Measurements from ENCODE around the gene YPEL1.

- no peak for TF ChIP-seq RAD21 (CRISPR knock-in tag; IDR thresholded peaks at IDR 0.05)
- no peak for TF ChIP-seq ELF3 (CRISPR knock-in tag; IDR thresholded peaks at IDR 0.05)
- TF ChIP-seq NFE2L2 (IDR thresholded peaks at IDR 0.05; ENCODE audit: low read length) = no peak
- no peak for TF ChIP-seq ZNF296 (CRISPR knock-in tag; conservative IDR thresholded peaks at IDR 0.05)
- TF ChIP-seq NR3C1 (CRISPR knock-in tag; IDR thresholded peaks at IDR 0.05) = no peak
- no peak for TF ChIP-seq MXI1 (IDR thresholded peaks at IDR 0.05; ENCODE audit: borderline replicate concordance, low read depth, low read length)
- no peak for TF ChIP-seq SP1 (IDR thresholded peaks at IDR 0.05)
- no peak for TF ChIP-seq SP1 (CRISPR knock-in tag; IDR thresholded peaks at IDR 0.05)
- no peak for TF ChIP-seq NR2C2 (CRISPR knock-in tag; IDR thresholded peaks at IDR 0.05; ENCODE audit: borderline replicate concordance)
- no peak for TF ChIP-seq BRCA1 (CRISPR knock-in tag; IDR thresholded peaks at IDR 0.05)
- no peak for TF ChIP-seq POLR2A (IDR thresholded peaks at IDR 0.05; ENCODE audit: insufficient read depth in 1 of 2, low read depth in 2 of 2, low read length in 2 of 2)
- no peak for TF ChIP-seq ZNF512 (CRISPR knock-in tag; IDR thresholded peaks at IDR 0.05)
- TF ChIP-seq ZNF747 (CRISPR knock-in tag; IDR thresholded peaks at IDR 0.05; ENCODE audit: borderline replicate concordance) = no peak
- no peak for TF ChIP-seq JUNB (CRISPR knock-in tag; IDR thresholded peaks at IDR 0.05; ENCODE audit: borderline replicate concordance)
Measured at GRCh38 chr22:21703684-21704316, 31.8 kb downstream of the YPEL1 start.

All from HepG2 (cell line).